H54 (cell line): ENCODE data around the gene AKAP5.

Experiments used
- DNase-seq: peaks from one replicate; pipeline ENCODE4 v3.0.0; 2011; ENCODE audit warnings: low spot score, mixed read lengths; ENCODE audit not compliant: insufficient read length
- FAIRE-seq: peaks from 3 replicates; lab custom pipeline; 2011; peaks lifted over from hg19 to GRCh38; lab: Jason Lieb, UNC
- POLR2A ChIP-seq: IDR thresholded peaks from 2 replicates; pipeline ENCODE4 v1.6.1; 2011; ENCODE audit warnings: low read depth, mild to moderate bottlenecking, low read length

Gene AKAP5

DNA sequence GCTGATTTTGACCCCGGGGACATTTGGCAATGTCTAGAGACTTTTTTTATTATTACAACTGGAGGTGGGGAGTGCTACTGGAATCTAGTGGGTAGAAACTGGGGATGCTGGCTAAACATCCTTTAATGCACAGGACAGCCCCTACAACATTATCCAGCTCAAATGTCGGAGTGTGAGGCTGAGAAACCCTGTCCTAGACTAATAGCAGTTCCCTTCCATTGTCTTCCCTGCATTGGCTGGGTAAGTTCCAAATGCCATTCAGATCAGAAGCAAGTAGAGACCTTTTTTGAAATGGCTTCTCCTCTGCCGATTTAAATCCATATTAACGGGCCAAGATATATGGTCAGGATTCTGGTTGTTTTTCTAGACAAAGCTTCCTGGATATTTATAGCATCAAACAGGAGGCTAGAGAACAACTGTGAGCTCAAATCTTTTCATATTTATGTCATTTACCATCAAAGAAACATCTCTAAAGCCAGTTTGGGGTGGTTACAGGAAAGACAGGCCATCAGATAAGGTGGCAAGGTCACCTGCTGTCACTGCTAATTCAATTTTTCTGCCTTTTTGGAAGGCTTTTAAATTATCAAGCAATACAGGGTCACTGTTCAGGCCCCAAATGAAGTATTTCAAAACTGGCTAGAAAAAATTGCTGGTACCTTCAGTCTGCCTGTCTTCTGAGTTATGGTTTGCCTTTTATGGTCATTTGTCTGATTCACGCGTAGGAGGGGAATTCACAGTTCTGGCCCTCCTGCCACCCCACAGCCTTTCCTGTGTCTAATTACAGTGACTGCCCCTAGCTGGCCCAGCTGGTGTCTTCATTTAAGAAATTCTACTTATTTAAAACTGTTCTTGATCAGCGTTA, 20.1 kb upstream of the AKAP5 start:
- DNase-seq (peak; percentile 49), FAIRE-seq (peak; percentile 99)
- TF ChIP-seq POLR2A = no peak

DNA sequence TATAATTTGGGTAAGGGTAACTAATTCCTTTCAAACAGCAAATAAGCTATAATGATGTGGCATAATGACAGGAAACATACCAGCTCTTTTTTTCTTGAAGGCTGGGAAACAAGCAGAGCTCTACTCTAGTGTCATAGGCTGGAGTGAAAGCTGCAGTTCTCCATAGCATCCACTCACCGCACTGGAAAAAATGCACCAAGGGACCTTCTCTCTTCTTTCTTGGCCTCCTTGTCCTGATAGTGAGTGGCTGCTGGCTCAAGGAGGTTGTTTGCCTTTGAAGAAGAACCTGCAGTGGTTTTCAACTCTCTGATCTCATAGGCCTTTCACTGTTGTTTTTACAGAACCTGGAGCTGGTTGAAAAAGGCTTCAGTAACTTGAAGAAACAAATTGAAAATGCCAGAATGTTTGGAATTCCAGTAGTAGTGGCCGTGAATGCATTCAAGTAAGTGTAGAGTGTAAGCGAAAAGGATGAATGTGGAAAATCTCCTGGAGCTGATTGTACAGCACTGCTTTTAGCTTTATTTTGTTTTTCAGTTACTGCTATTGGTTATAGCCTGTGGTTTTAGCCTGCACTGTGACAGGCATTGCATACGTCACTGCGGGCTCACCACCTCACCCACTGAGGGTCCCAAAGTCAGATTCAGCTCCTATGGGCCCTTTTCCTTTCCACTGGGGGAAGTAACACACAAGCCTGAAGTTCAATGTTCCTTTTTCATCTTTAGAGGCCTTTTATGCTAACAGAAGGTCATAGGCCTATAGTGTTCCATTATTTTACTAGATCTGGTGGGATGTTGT, 17.2 kb upstream of the AKAP5 start:
- TF ChIP-seq POLR2A = no peak
- DNase-seq = no peak
- no peak for FAIRE-seq

DNA sequence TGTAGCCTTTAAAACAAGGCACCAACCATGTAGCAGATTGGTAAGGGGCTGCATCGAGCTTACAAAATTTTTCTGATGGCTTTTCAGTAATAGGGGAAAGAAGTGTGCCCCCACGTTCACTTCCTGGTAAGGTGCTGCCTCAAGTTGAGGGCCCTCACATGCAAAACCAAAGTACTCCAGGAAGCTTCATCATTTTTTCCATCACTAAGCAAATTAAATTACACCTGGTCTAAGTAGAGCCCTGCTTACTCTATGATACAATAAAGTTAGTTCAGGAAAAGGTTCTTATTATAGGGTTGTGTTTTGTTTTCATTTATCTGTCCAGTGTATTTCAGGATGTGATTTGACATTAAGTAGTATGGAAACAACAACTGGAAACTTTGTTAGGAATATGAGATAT, 15.0 kb upstream of the AKAP5 start:
- FAIRE-seq (no peak), DNase-seq (no peak)
- no peak for TF ChIP-seq POLR2A

DNA sequence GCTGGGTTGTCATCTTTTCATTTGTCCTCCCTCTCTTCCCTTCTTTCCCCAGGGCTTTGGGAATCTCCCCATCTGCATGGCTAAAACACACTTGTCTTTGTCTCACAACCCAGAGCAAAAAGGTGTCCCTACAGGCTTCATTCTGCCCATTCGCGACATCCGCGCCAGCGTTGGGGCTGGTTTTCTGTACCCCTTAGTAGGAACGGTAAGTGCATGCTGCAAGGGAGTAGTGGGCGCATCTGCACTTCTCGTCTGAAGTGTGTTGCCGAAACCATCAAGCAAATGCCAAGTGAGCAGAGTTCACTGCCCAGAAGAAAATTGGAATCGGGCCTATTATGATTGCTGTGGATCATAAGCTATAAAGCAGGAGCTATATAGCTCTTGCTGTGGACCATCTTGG, 10.6 kb upstream of the AKAP5 start:
- TF ChIP-seq POLR2A = no peak
- FAIRE-seq (no peak), DNase-seq (no peak)

DNA sequence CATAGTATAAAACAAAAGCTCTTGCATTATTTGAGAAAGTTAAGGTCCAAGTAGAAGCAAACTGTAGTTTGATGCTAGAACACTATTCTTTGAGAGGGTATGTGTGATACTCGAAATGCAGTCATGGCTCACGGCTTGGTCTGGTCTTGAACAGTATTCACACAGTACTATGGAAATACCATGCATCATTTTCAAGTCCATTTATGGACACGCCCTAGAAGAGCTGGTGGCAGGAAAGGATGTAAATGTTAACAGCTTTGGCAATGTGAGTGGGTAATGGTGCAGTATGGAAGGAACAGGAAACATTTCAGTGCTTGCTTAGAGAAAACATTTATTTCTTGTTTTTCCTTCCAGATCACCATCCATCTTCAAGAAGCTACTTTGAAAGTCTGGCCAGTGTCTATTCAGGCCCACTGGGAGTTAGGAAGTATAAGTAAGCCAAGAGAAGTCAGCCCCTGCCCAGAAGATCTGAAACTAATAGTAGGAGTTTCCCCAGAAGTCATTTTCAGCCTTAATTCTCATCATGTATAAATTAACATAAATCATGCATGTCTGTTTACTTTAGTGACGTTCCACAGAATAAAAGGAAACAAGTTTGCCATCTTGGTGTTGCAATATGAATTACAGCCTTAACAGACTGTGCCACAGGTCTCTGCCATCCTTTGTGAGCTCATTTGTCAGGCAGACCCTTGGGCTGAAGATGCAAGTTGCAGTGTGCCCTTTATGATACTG, 5.7 kb upstream of the AKAP5 start:
- DNase-seq (no peak), FAIRE-seq (peak; percentile 67)
- no peak for TF ChIP-seq POLR2A

DNA sequence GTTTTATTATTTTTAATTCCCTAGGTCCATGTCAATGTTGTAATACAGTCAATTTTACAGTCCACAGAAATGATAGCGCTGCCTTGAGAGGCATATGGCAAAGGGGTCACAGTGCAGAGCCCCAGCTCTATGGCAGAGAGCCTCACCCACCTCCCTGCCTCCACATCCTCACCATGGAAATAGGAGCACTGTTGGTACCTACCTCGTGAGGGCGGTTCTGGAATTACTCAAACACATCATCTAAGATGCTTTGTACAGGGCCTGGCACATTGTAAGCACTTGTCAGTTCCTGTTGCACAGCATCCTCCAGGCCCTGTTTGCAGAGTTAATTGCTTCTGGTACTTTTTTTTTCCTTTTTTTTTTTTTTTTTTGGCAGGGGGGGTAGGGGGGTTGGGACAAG, 4.1 kb upstream of the AKAP5 start:
- FAIRE-seq (no peak), DNase-seq (no peak)

DNA sequence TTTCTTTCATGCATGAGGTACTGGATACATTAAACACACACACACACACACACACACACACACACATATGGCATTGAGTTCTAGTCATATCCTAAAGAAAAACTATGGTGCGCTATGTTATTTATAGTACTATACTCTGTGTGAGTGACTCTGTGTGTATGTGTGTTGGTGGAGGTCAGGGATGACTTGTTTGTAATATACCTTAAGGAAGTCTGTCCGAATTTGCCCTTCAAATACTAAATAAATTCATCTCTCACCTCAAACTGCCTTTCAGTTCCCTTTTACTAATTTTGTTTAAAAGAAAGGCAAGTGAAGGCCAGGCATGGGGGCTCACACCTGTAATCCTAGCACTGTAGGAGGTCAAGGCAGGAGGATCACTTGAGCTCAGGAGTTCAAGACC, 2.1 kb upstream of the AKAP5 start:
- no peak for DNase-seq
- no peak for TF ChIP-seq POLR2A
- no peak for FAIRE-seq

More for the DNA sequence above, 4.1 kb upstream of the AKAP5 start:
- TF ChIP-seq POLR2A = no peak

DNA sequence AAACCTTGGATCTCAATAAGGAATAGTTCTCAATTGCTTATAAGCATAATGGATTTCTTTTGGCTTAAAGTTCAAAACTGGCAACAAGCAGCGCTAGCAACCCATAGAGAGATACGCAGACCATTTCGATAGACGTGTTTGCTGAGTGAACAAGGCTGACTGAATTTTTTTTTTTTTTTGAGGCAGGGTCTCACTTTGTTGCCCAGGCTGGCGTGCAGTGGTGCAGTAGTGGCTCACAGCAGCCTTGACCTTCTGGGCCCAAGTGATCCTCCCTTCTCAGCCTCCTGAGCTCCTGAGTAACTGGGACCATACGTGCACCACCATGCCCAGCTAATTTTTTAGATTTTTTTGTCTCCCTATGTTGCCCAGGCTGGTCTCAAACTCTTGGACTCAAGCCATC, 1.4 kb upstream of the AKAP5 start:
- DNase-seq (no peak), FAIRE-seq (no peak)
- no peak for TF ChIP-seq POLR2A

DNA sequence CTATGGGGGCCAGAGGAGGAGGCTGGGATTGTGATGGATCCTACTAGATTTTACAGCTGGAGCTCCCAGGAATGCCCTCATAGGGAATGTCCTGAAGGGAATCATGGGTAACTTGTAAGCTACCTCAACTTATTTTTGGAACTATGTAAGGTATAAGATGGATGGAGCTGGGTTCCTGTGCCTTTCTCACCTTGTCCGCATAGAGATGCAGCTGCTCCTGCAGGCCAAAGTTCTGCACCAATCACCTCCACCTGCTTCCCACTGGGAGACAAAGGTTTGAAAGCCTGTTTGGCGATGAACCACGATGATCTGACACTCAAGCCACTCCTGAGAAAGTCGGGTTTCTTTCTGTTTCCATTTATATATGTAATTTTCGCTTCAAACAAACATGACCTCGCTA, 648 bp upstream of the AKAP5 start:
- TF ChIP-seq POLR2A = no peak
- DNase-seq (no peak), FAIRE-seq (peak; percentile 60)

DNA sequence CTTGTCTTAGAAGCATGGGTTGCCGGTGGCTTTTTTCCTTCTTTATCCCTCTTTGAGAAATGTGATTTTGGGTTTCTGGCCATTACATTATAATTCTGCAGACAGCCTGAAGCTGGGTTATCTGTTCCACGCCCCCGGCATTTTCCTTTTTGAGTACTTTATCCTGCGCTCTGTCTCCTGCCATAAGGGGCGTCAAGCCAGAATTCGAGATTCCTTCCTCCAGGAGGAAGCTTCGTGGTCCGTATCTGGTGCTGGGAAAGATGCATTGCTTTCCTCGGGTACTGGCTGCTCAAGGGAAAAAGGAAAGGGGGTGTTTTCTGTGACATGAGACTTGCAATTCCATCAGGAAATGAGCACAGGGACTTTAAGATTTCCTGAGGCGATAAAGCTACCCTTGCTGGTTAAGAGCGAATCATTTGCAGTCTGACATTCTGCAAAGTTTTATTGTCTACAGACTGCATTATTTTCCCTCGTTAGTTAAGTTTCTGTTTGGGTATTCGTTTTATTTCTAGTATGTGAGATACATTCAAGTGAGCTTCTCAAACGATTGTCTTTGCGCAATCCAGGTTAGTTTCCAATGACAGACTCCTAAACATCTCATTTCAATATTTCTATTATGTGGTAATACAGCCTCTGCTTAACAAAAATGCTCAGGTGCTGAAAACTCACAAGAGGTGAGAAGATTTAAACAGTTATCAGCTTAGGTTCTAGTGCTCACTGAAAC, 694 bp downstream of the AKAP5 start:
- DNase-seq (peak; percentile 18), FAIRE-seq (peak; percentile 93)
- no peak for TF ChIP-seq POLR2A

DNA sequence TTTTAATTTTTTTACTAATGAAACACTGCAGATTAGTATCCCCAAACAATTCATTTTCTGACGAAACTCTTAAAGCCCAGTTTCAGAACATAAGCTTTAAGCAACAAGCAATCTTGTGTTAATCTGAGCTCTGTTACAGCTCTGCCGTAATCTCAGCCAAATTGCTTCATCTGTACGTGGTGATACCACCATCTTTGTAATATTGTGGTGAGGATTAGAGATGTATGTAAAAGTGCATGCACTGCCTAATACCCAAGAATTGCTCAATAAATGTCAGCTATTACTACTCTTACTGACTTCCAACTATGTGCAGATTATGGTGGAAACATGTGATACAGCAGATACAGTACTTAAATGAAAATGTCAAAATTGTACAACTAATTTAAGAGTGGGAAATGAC, 1.8 kb downstream of the AKAP5 start:
- TF ChIP-seq POLR2A = no peak
- DNase-seq (no peak), FAIRE-seq (peak; percentile 6)

DNA sequence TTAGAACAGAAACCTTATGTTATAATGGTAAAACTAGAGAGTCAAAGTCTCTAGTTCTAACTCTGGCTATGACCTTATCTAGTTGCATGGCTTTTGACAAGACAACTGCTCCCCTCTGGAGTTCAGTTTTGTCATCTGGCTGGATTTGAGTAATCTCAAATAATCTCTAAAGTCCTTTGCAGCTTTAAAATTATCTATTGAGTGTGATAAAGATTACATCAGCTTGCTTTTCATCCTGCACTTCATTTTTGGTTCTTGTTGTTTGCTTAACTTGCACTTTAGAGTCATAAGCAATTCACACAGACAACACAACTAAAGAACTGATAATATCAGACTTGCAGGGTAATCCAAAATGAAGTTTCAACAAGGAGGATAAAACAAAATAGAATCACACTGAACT, 2.3 kb downstream of the AKAP5 start:
- peak; percentile 45 for FAIRE-seq
- no peak for TF ChIP-seq POLR2A
- no peak for DNase-seq

DNA sequence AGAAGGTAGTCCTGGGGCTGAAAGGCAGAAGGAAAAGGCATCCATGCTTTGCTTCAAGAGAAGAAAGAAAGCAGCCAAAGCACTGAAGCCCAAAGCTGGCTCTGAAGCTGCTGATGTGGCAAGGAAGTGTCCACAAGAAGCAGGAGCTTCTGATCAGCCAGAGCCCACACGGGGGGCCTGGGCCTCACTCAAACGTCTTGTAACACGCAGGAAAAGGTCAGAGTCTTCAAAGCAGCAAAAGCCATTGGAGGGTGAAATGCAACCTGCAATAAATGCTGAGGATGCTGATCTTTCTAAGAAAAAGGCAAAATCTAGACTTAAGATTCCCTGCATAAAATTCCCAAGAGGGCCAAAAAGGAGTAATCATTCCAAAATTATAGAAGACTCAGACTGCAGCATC, 3.2 kb downstream of the AKAP5 start:
- no peak for DNase-seq
- FAIRE-seq = no peak
- no peak for TF ChIP-seq POLR2A

DNA sequence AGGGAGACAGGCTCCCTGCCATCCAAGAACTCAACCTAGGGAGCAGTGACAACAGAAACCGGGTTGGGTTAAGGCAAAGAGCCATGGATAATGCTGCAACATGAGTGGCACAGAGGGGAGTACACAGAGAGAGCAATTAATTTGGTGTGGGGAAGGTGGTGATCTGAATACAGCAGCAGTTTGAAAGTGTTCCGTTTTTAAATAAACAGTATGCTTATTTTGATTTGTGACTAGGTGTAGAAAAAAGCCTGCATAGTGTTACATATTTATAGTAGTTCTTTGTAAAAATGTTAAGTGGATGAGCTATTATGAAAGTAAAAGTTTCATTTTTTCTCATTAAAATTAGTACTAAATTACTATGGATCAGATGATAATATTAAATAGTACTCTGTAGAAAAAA, 8.7 kb downstream of the AKAP5 start:
- no peak for TF ChIP-seq POLR2A
- FAIRE-seq (peak; percentile 33), DNase-seq (no peak)
